ENCODE measurements around the gene SNTB2. TPM values are rescaled to one million over a fixed set of nuclear protein-coding genes. Genes with fewer than 3 reads are reported as not detected.
A peak's percentile ranks its signal among the peaks of the same experiment; 100 is the strongest.

Gene SNTB2
- 76.1 and 87.1 TPM in 2 replicates for total RNA-seq

GRCh38 chr16:69186642-69187445 is at the start of gene SNTB2:
TSS of gene SNTB2 (plus strand) at chr16:69187164. CDS start at chr16:69187167, 3 bp downstream.

GRCh38 chr16:69310653-69311532 is 123.9 kb downstream of the SNTB2 start, which contains the start of gene VPS4A:
TSS of gene VPS4A (plus strand) at chr16:69311350. CDS start at chr16:69311512, 162 bp downstream.

GRCh38 chr16:69330286-69331109 is 143.5 kb downstream of the SNTB2 start, which contains the start of gene PDF:
TSS of gene PDF (minus strand) at chr16:69330588. CDS start at chr16:69330570, 18 bp downstream.

GRCh38 chr16:69339289-69340094 is 152.5 kb downstream of the SNTB2 start, which contains the start of the genes COG8 and NIP7:
TSS of gene COG8 (minus strand) at chr16:69339564. CDS start at chr16:69339552, 12 bp downstream.
TSS of gene NIP7 (plus strand) at chr16:69339772. CDS start at chr16:69339830, 58 bp downstream.

GRCh38 chr16:69351309-69352027 is 164.5 kb downstream of the SNTB2 start, which contains the start of gene TMED6:
TSS of gene TMED6 (minus strand) at chr16:69351786. CDS start at chr16:69351753, 33 bp downstream.

Small RNAs within 50 kb of the gene (small RNA-seq; reads per million reads assigned to genes)
- gene RF00019 (not detected), gene RNU6-22P (0.66 reads per million, percentile 42 among the genes with 10 or more reads in this experiment)

Other genes starting within 250 kb of the SNTB2 start
- gene HAS3, start 81.5 kb upstream of the SNTB2 start, total RNA-seq = 1.3 and 1.8 TPM in 2 replicates
- gene CHTF8, start 54.6 kb upstream of the SNTB2 start, total RNA-seq = 126 and 131 TPM in 2 replicates
- 21.9 and 27.2 TPM in 2 replicates for gene UTP4, start 54.5 kb upstream of the SNTB2 start, total RNA-seq
- 45.1 and 46.9 TPM in 2 replicates for gene VPS4A, start 124.2 kb downstream of the SNTB2 start, total RNA-seq
- gene PDF, start 143.4 kb downstream of the SNTB2 start, total RNA-seq = 9.6 and 12.4 TPM in 2 replicates
- 36.1 and 36.9 TPM in 2 replicates for gene COG8, start 152.4 kb downstream of the SNTB2 start, total RNA-seq
- gene NIP7, start 152.6 kb downstream of the SNTB2 start, total RNA-seq = 28.7 and 36.7 TPM in 2 replicates
- gene TMED6, start 164.6 kb downstream of the SNTB2 start, total RNA-seq = 0.19 TPM in 1 of 2 replicates, not detected in the other
- gene TERF2, start 198.8 kb downstream of the SNTB2 start, total RNA-seq = 15.4 and 18.7 TPM in 2 replicates
- gene CYB5B, start 237.5 kb downstream of the SNTB2 start, total RNA-seq = 108 and 124 TPM in 2 replicates